Loucy (cell line): Measurements from ENCODE around the gene SLC39A11.

Source experiments
- CTCF ChIP-seq: fragments of 200-600 bp; sonication (generic); conservative IDR thresholded peaks from 2 replicates; pipeline ENCODE4 v1.5.1; 2014; ENCODE audit warnings: mild to moderate bottlenecking, antibody characterized with exemption, low read length
- EZH2phosphoT487 ChIP-seq: fragments of 200-600 bp; IDR thresholded peaks from 2 replicates; pipeline ENCODE4 v1.6.1; 2018; ENCODE audit warnings: antibody characterized with exemption, mild to moderate bottlenecking, moderate library complexity, borderline replicate concordance

GRCh38 chr17:72931163-72931562 is 161.3 kb downstream of the SLC39A11 start:
- TF ChIP-seq CTCF (no peak), EZH2phosphoT487 (no peak)
